Progenitor cell of endocrine pancreas (in vitro differentiated cells): Measurements from ENCODE around the gene PPP4R1. TPM values are rescaled to one million over a fixed set of nuclear protein-coding genes. Genes with fewer than 3 reads are reported as not detected.

Source experiments
- DNase-seq: peaks from one replicate; pipeline ENCODE4 v3.0.0; 2021; ENCODE audit warnings: low spot score; ENCODE audit not compliant: unreplicated experiment
- H3K27ac Mint-ChIP-seq: 2 replicates; pipeline ENCODE4 v1.8.0; 2021; ENCODE audit warnings: mild to moderate bottlenecking, moderate library complexity, mixed read lengths
- H3K27me3 Mint-ChIP-seq: 2 replicates; pipeline ENCODE4 v1.8.0; 2021; ENCODE audit warnings: mixed read lengths
- H3K36me3 Mint-ChIP-seq: 2 replicates; pipeline ENCODE4 v1.8.0; 2022; ENCODE audit warnings: mixed read lengths; ENCODE audit not compliant: insufficient read depth
- H3K4me1 Mint-ChIP-seq: 2 replicates; pipeline ENCODE4 v1.8.0; 2021; ENCODE audit warnings: low read depth, mixed read lengths
- H3K4me3 Mint-ChIP-seq: 2 replicates; pipeline ENCODE4 v1.8.0; 2021; ENCODE audit warnings: low read depth, mild to moderate bottlenecking, moderate library complexity, mixed read lengths
- H3K9me3 Mint-ChIP-seq: 2 replicates; pipeline ENCODE4 v1.8.0; 2021; ENCODE audit warnings: low read depth, mixed read lengths
- total RNA-seq: library from RNA; stranded (reverse); gene quantifications from 2 replicates; pipeline ENCODE4 v1.2.1, GENCODE V29; 2021
- TF ChIP-seq, protein P1 (sequence below): fragments of 200-600 bp; sonication (generic); IDR thresholded peaks from one replicate; pipeline ENCODE4 v1.5.0; 2021; ENCODE audit warnings: antibody characterized with exemption, mild to moderate bottlenecking; ENCODE audit not compliant: unreplicated experiment

Gene PPP4R1
- total RNA-seq, 1 donor from 2014 or later: 169 TPM

DNA sequence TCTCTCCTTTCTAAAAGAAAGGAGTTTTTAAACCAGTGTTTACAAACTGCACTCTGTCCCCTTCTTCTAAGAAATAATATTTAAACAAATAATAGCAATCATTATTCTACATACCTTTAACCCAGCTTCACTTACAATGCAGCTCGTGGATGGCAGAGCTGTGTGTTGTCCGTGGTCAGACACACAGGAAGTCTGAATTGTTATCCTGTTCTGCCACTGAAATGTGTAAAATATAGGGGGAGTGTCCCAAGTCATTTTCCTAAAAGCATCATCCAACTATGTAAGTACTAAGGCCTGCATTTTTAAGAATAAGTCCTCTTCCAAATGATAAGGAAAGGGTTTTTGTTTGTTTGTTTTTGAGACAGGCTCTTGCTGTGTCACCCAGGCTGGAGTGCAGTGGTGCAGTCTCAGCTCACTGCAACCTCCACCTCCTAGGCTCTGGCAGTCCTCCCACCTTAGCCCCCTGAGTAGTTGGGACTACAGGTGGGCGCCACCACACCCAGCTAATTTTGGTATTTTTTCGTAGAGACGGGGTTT, 2.7 kb upstream of the PPP4R1 start:
- no peak overlapping the region for H3K4me3 Mint-ChIP-seq
- no peak for DNase-seq
- peaks cover under 1% of the 10 kb centered on the region for H3K36me3 Mint-ChIP-seq
- no peaks in the 10 kb centered on the region for H3K27me3 Mint-ChIP-seq
- TF ChIP-seq, protein P1, sequence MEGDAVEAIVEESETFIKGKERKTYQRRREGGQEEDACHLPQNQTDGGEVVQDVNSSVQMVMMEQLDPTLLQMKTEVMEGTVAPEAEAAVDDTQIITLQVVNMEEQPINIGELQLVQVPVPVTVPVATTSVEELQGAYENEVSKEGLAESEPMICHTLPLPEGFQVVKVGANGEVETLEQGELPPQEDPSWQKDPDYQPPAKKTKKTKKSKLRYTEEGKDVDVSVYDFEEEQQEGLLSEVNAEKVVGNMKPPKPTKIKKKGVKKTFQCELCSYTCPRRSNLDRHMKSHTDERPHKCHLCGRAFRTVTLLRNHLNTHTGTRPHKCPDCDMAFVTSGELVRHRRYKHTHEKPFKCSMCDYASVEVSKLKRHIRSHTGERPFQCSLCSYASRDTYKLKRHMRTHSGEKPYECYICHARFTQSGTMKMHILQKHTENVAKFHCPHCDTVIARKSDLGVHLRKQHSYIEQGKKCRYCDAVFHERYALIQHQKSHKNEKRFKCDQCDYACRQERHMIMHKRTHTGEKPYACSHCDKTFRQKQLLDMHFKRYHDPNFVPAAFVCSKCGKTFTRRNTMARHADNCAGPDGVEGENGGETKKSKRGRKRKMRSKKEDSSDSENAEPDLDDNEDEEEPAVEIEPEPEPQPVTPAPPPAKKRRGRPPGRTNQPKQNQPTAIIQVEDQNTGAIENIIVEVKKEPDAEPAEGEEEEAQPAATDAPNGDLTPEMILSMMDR: no peak
- peaks cover 20% of the 10 kb centered on the region for H3K4me1 Mint-ChIP-seq
- no peaks in the 10 kb centered on the region for H3K9me3 Mint-ChIP-seq
- no peak overlapping the region for H3K27ac Mint-ChIP-seq

DNA sequence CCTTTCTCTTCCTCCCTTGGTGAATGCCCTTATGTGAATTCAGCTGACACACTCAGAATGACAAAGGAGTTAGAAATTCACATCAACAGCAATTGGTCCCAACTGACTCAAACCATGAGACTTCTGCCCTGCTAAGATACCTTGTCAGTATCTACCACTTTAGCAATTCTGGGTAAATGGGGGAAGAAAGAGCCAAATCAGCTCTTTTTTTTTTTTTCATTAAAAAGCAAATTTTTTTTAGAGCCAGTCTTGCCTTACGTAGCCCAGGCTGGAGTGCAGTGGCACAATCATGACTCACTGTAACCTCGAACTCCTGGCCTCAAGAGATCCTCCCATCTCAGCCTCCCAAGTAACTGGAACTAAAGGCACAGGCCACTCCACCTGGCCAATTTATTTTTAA, 1.7 kb upstream of the PPP4R1 start:
- Mint-ChIP-seq H3K27ac (peak overlapping the region; percentile 98), H3K27me3 (no peaks in the 10 kb centered on the region), H3K9me3 (no peaks in the 10 kb centered on the region), H3K36me3 (peaks cover 7% of the 10 kb centered on the region), H3K4me1 (peaks cover 25% of the 10 kb centered on the region), H3K4me3 (peak overlapping the region; percentile 78)
- no peak for DNase-seq
- TF ChIP-seq, protein P1: no peak

GRCh38 chr18:9615280-9615797, 980 bp upstream of the PPP4R1 start:
- Mint-ChIP-seq H3K4me3 (peak overlapping the region; percentile 78), H3K9me3 (no peaks in the 10 kb centered on the region), H3K36me3 (peaks cover 9% of the 10 kb centered on the region), H3K4me1 (peaks cover 29% of the 10 kb centered on the region), H3K27ac (peak overlapping the region; percentile 98), H3K27me3 (no peaks in the 10 kb centered on the region)
- DNase-seq: no peak
- TF ChIP-seq, protein P1: no peak

- Mint-ChIP-seq H3K4me1 (peaks cover 38% of the 10 kb centered on the region), H3K27ac (peak overlapping the region; percentile 95), H3K4me3 (peak overlapping the region; percentile 92), H3K36me3 (peaks cover 9% of the 10 kb centered on the region), H3K9me3 (no peaks in the 10 kb centered on the region), H3K27me3 (no peaks in the 10 kb centered on the region)
- TF ChIP-seq, protein P1: peak; percentile 18
- DNase-seq: peak; percentile 48
These were observed 584 bp downstream of the PPP4R1 start for GRCh38 chr18:9613550-9614400.

GRCh38 chr18:9612977-9613376, 1.4 kb downstream of the PPP4R1 start:
- Mint-ChIP-seq H3K4me1 (peaks cover 46% of the 10 kb centered on the region), H3K9me3 (no peaks in the 10 kb centered on the region), H3K27ac (peak overlapping the region; percentile 95), H3K27me3 (no peaks in the 10 kb centered on the region), H3K4me3 (peak overlapping the region; percentile 92), H3K36me3 (peaks cover 9% of the 10 kb centered on the region)
- DNase-seq: no peak
- TF ChIP-seq, protein P1: no peak
